ENCODE results near the gene LGR6. TPM values are rescaled to one million over a fixed set of nuclear protein-coding genes. Genes with fewer than 3 reads are reported as not detected.

The LGR6 gene
- total RNA-seq, 1 donor from 2014 or later = 26.0 TPM

DNA sequence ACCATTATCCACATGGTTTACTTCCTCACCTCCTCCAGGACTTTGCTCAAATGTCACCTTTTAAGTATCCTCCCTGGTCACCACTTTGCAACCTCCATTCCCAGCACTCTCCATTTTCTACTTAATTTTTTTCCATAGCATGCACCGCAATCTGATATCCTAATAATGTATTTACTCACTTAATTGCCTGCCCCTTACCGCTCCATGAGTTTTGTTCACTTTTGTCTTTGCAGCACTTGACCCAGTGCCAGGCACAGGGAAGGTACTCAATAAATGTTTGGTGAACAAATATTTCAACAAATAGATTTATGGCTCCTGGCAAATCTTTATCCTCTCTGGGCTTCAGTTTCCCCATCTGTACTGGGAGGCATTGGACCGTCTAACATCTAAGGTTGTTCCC is 94.6 kb downstream of the LGR6 start:
- H3K9me3 ChIP-seq = no peaks in the 10 kb centered on the region
- no peaks in the 10 kb centered on the region for H3K27me3 ChIP-seq
- peak overlapping the region in 1 of 2 donors; percentile 78 for H3K27ac ChIP-seq
- peaks cover 10 to 25% of the 10 kb centered on the region in 2 donors for H3K4me1 ChIP-seq
- H3K36me3 ChIP-seq = no peaks in the 10 kb centered on the region
- intact Hi-C loops (cut with DNase I) = no loop called here
- DNase-seq (ENCODE audit: low spot score in 2 of 2) = no peak
- H3K4me3 ChIP-seq = no peak overlapping the region
- TF ChIP-seq, protein P1, sequence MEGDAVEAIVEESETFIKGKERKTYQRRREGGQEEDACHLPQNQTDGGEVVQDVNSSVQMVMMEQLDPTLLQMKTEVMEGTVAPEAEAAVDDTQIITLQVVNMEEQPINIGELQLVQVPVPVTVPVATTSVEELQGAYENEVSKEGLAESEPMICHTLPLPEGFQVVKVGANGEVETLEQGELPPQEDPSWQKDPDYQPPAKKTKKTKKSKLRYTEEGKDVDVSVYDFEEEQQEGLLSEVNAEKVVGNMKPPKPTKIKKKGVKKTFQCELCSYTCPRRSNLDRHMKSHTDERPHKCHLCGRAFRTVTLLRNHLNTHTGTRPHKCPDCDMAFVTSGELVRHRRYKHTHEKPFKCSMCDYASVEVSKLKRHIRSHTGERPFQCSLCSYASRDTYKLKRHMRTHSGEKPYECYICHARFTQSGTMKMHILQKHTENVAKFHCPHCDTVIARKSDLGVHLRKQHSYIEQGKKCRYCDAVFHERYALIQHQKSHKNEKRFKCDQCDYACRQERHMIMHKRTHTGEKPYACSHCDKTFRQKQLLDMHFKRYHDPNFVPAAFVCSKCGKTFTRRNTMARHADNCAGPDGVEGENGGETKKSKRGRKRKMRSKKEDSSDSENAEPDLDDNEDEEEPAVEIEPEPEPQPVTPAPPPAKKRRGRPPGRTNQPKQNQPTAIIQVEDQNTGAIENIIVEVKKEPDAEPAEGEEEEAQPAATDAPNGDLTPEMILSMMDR (IDR thresholded peaks at IDR 0.05) = no peak

DNA sequence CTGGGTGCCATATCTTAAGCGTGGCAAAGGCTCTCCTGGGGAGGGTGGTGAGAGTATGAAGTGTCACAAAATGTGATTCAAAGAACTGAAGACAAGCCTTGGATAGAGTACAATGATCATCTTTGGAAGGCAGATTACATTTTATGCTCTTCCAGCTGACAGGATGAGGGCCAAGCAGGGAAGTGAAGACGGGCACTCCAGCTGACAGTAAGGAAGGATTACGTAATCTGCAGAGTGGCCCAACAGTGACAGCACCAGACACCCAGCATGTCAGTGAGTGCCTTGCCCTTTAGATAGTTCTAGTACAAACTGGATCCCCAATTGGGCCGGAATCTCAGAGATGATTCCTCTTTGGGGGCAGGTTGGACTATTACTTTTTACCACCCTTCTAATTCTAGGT is 95.4 kb downstream of the LGR6 start:
- Histone ChIP-seq H3K4me3 (no peak overlapping the region), H3K4me1 (peaks cover 5 to 20% of the 10 kb centered on the region in 2 donors), H3K9me3 (no peaks in the 10 kb centered on the region), H3K27me3 (no peaks in the 10 kb centered on the region), H3K27ac (no peak overlapping the region), H3K36me3 (no peaks in the 10 kb centered on the region)
- intact Hi-C loops (cut with DNase I) = no loop called here
- TF ChIP-seq, protein P1 (IDR thresholded peaks at IDR 0.05) = no peak
- no peak for DNase-seq (ENCODE audit: low spot score in 2 of 2)

DNA sequence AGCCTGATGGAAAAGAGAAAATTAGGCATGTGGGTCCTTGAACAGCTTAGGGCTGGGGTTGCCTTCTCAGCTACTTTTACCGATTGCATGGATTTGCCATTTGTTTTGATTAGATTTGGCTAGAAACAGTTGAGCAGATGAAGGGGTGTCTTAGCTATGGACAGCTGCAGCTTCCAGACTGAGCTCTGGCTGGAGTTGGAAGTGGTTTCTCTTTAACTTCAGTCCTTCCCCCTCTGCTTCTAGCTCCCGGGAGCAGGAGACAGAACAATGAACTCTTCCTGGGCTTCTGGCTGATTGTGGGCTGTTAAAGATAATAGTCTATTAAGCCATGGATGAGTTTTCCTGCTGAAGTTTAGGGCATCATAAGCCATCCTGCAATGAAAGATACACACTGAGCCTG is 97.4 kb downstream of the LGR6 start:
- no peak overlapping the region for H3K27ac ChIP-seq
- TF ChIP-seq, protein P1 (IDR thresholded peaks at IDR 0.05) = no peak
- no peak overlapping the region for H3K4me3 ChIP-seq

GRCh38 chr1:202291961-202292712 is 98.5 kb downstream of the LGR6 start:
- H3K4me3 ChIP-seq = no peak overlapping the region
- peaks cover 0 to 13% of the 10 kb centered on the region in 2 donors for H3K4me1 ChIP-seq
- DNase-seq (ENCODE audit: low spot score in 2 of 2) = peak in 1 of 2 donors; percentile 87
- TF ChIP-seq, protein P1 (IDR thresholded peaks at IDR 0.05) = no peak
- H3K27me3 ChIP-seq = no peaks in the 10 kb centered on the region
- peaks cover 5 to 15% of the 10 kb centered on the region in 2 donors for H3K36me3 ChIP-seq
- peak overlapping the region; percentile 63 to 71 for H3K27ac ChIP-seq
- intact Hi-C loops (cut with DNase I) = no loop called here
- H3K9me3 ChIP-seq = no peaks in the 10 kb centered on the region

More for the DNA sequence above, 97.4 kb downstream of the LGR6 start:
- peaks cover 5 to 10% of the 10 kb centered on the region in 2 donors for H3K36me3 ChIP-seq
- no peaks in the 10 kb centered on the region for H3K27me3 ChIP-seq
- H3K9me3 ChIP-seq = no peaks in the 10 kb centered on the region
- peaks cover 5 to 19% of the 10 kb centered on the region in 2 donors for H3K4me1 ChIP-seq
- no peak for DNase-seq (ENCODE audit: low spot score in 2 of 2)
- intact Hi-C loops (cut with DNase I) = no loop called here

DNA sequence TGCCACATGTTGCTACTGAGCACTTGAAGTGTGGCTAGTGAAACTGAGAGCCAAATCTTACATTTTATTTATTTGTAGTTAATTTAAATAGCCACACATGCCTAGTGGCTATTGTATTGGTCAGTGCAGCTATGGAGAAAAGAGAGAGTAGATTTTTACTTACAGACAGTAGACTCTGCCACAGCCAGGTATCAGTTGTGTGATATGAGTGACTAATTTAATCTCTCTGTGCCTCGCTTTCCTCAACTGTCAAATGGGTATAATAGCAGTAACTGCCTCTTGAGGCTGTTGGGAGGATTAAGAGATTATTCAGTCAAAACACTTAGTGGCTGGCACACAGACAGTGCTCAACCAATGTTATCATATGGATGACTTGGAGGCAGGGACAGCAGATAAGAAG is 99.2 kb downstream of the LGR6 start:
- H3K4me3 ChIP-seq = no peak overlapping the region
- peaks cover 9 to 15% of the 10 kb centered on the region in 2 donors for H3K36me3 ChIP-seq
- no peaks in the 10 kb centered on the region for H3K9me3 ChIP-seq
- DNase-seq (ENCODE audit: low spot score in 2 of 2) = no peak
- H3K27ac ChIP-seq = peak overlapping the region; percentile 63 to 71
- TF ChIP-seq, protein P1 (IDR thresholded peaks at IDR 0.05) = no peak
- intact Hi-C loops (cut with DNase I) = no loop called here
- no peaks in the 10 kb centered on the region for H3K27me3 ChIP-seq
- H3K4me1 ChIP-seq = peaks cover 0 to 13% of the 10 kb centered on the region in 2 donors
